Left lung (tissue), 10 donors: ENCODE measurements around the gene SIN3B. TPM values are rescaled to one million over a fixed set of nuclear protein-coding genes. Genes with fewer than 3 reads are reported as not detected.
A peak's percentile ranks its signal among the peaks of the same experiment; 100 is the strongest.

Source experiments
- ATAC-seq: fragments of 200-7000 bp; cut with Tn5 transposase; one replicate; pipeline ENCODE4 v1.9.1; 2020; ENCODE audit warnings: moderate library complexity
- DNase-seq, 4 donors: peaks; one replicate each; pipeline ENCODE4 v3.0.0-alpha.2; 2013 to 2020
- H3K27ac ChIP-seq, 2 donors: fragments of 200-600 bp; sonication (generic) in 1 of 2; one replicate each; pipeline versions ENCODE4 v1.5.0 to v1.8.0; 2020 to 2021
- H3K27me3 ChIP-seq, 2 donors: fragments of 200-600 bp; sonication (generic) in 1 of 2; one replicate each; pipeline versions ENCODE4 v1.5.0 to v1.8.0; 2020 to 2021
- H3K36me3 ChIP-seq, 2 donors: fragments of 200-600 bp; sonication (generic) in 1 of 2; one replicate each; pipeline versions ENCODE4 v1.5.0 to v1.8.0; 2020 to 2021
- H3K4me1 ChIP-seq, 2 donors: fragments of 200-600 bp; one replicate each; pipeline ENCODE4 v1.8.0; 2021
- H3K4me3 ChIP-seq, 2 donors: fragments of 200-600 bp; sonication (generic) in 1 of 2; one replicate each; pipeline versions ENCODE4 v1.5.0 to v1.8.0; 2020 to 2021; ENCODE audit warnings: mild to moderate bottlenecking in 1 of 2
- H3K9me3 ChIP-seq, 2 donors: fragments of 200-600 bp; sonication (generic) in 1 of 2; one replicate each; pipeline versions ENCODE4 v1.5.0 to v1.8.0; 2020 to 2021
- intact Hi-C, 2 donors: fragments of 100-400 bp; cut with DNase I; formaldehyde crosslinking; loops; one replicate each; pipeline versions ENCODE4 v1.11.2 to v1.14.2; 2022
- polyA plus RNA-seq, 6 donors: library from polyadenylated mRNA; unstranded; fragments of 120-200 nt; gene quantifications; one replicate each; pipeline ENCODE4 v1.2.1, GENCODE V29; 2013; ENCODE audit not compliant: insufficient read length in 6 of 6
- total RNA-seq, 2 donors: library from RNA; stranded (reverse); fragmentation: NEBNext Ultra II Directional; extraction: Animal tissue kit (Norgen Biotek cat#: 25700); gene quantifications; one replicate each; pipeline ENCODE4 v1.2.1, GENCODE V29; 2021
- TF ChIP-seq, protein P1 (sequence below), 2 donors: fragments of 200-600 bp; sonication (generic) in 1 of 2; IDR thresholded peaks; one replicate each; pipeline versions ENCODE4 v1.5.0 to v1.8.0; 2021; ENCODE audit warnings: antibody characterized with exemption in 2 of 2
- donor health status: DM: no; HTN: yes; CAD: no.
- donor health status: DM: no; HTN: no; CAD: no.

The SIN3B gene
- total and polyA plus RNA-seq, 8 donors: 46.3 to 91.1 (median 69.5) TPM

DNA sequence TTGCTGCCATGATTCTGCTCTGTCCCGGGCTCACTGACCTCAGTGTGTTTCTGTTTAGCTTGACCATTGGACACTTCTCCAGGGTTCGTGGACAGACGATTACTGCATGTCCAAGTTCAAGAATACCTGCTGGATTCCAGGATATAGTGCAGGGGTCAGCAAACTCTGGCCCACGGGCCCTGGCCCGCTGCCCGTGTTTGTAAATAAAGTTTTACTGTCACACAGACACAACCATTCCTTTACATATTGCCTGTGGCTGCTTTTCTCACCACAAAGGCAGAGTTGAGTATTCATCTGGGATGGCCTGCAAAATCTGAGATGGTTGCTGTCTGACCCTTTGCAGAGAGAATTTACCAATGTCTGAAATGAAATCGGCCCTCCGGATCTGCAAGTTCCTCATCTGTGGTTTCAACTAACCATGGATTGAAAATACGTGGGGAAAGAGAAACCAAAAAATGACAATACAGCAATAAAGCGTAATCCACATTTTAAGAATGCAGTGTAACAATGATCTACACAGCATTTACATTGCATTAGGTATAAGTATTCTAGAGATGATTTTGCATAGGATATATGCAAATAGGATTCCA is 33.7 kb downstream of the SIN3B start:
- Histone ChIP-seq H3K36me3 (peaks cover 0 to 67% of the 10 kb centered on the region in 2 donors), H3K4me3 (no peak overlapping the region), H3K4me1 (peaks cover 0 to 10% of the 10 kb centered on the region in 2 donors), H3K27me3 (no peaks in the 10 kb centered on the region), H3K27ac (no peak overlapping the region), H3K9me3 (no peaks in the 10 kb centered on the region)
- TF ChIP-seq, protein P1, sequence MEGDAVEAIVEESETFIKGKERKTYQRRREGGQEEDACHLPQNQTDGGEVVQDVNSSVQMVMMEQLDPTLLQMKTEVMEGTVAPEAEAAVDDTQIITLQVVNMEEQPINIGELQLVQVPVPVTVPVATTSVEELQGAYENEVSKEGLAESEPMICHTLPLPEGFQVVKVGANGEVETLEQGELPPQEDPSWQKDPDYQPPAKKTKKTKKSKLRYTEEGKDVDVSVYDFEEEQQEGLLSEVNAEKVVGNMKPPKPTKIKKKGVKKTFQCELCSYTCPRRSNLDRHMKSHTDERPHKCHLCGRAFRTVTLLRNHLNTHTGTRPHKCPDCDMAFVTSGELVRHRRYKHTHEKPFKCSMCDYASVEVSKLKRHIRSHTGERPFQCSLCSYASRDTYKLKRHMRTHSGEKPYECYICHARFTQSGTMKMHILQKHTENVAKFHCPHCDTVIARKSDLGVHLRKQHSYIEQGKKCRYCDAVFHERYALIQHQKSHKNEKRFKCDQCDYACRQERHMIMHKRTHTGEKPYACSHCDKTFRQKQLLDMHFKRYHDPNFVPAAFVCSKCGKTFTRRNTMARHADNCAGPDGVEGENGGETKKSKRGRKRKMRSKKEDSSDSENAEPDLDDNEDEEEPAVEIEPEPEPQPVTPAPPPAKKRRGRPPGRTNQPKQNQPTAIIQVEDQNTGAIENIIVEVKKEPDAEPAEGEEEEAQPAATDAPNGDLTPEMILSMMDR (IDR thresholded peaks at IDR 0.05): no peak
- no peak for ATAC-seq
- intact Hi-C loops: no loop called here
- DNase-seq: peak in 1 of 4 donors; percentile 47

DNA sequence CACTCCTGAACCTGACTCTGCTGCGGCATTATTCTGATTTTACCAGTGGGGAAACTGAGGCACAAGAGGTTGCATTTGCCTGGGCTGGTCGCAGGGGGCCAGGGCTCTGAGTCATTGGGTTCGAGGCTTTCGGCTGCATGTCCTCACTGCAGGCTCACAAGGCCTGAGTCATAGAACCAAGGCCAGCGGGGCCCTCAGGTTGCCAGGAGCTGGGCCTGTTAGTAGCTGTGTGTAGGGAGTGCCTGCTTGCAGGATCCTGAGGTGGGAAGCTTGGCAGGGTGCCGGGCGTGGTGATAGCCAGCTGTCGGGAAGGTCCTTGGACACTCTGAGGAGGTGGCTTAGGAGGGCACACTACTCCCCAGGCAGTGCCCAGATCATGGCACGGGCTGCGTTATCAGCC is 38.0 kb downstream of the SIN3B start:
- peaks cover 0 to 10% of the 10 kb centered on the region in 2 donors for H3K4me1 ChIP-seq
- no peak overlapping the region for H3K4me3 ChIP-seq
- TF ChIP-seq, protein P1 (IDR thresholded peaks at IDR 0.05): no peak
- peaks cover 0 to 100% of the 10 kb centered on the region in 2 donors for H3K36me3 ChIP-seq
- H3K27ac ChIP-seq: no peak overlapping the region
- intact Hi-C loops: no loop called here
- H3K9me3 ChIP-seq: no peaks in the 10 kb centered on the region
- ATAC-seq (no peak), DNase-seq (peak in 1 of 4 donors; percentile 57)
- no peaks in the 10 kb centered on the region for H3K27me3 ChIP-seq

DNA sequence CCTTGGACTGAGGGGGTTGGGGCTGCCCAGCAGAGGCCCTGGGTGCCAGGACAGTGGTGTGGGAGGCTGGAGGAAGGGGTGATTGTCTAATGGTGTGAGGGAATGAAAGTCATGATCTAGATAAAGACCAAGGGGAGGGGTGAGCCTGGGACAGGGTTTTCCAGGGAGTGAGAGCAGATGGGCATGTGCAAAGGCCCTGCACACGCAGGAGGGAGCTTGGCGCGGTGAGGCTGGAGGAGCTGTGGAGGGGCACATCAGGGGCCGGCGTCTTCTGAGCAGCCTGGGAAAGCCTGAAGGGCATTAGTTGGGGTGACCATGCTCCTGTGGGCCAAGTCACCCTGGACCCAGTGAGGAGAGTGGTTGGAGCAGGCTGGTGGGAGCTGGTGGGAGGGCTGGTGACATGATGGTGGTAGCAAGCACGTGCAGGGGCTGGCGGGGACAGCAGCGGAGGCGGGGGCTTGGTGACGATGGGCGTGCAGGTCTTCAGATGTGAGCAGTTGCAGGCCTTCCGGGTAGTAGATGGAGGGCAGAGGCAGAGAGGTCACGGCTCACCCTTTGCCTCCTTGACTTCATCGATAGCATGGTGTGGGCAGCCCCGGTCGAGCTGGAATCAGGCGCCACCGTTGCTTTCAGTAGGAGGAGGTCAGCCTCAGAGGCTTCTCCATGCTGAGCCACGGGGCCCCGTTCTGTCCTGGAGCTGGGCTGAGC is 39.4 kb downstream of the SIN3B start:
- DNase-seq (peak in 1 of 4 donors; percentile 60), ATAC-seq (no peak)
- Histone ChIP-seq H3K27me3 (no peaks in the 10 kb centered on the region), H3K4me3 (no peak overlapping the region), H3K27ac (no peak overlapping the region), H3K9me3 (no peaks in the 10 kb centered on the region), H3K36me3 (peaks cover 0 to 100% of the 10 kb centered on the region in 2 donors), H3K4me1 (peaks cover 0 to 2% of the 10 kb centered on the region in 2 donors)
- intact Hi-C loops: no loop called here
- TF ChIP-seq, protein P1 (IDR thresholded peaks at IDR 0.05): no peak

- H3K36me3 ChIP-seq: peaks cover 0 to 95% of the 10 kb centered on the region in 2 donors
- intact Hi-C loops: no loop called here
- TF ChIP-seq, protein P1 (IDR thresholded peaks at IDR 0.05): no peak
Measured at GRCh38 chr19:16869331-16869972, 40.3 kb downstream of the SIN3B start.

DNA sequence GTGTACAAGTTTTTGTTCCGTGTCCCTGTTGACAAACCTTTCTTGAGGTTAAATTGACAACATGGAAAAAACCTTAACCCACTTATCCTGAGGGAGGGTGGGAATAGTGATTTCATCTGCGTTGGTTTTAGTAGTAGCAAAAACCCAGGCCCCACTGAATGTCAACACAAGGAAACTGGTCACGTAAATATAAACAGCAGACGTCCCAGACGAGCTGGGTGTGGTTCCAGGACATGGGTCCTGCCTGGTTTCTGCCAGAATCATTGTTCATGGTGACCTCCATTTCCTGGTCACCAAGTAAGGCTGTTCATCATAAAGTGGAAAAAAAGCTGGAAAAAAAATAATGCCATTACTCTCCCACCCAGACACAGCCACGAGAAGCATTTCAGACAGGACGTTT is 42.7 kb downstream of the SIN3B start:
- Histone ChIP-seq H3K27ac (peak overlapping the region; percentile 59 to 70), H3K4me1 (peaks cover 0 to 10% of the 10 kb centered on the region in 2 donors), H3K9me3 (no peaks in the 10 kb centered on the region), H3K27me3 (no peaks in the 10 kb centered on the region), H3K4me3 (no peak overlapping the region), H3K36me3 (peaks cover 0 to 82% of the 10 kb centered on the region in 2 donors)
- intact Hi-C loops: no loop called here
- DNase-seq: peak in 2 of 4 donors; percentile 2 to 26
- TF ChIP-seq, protein P1 (IDR thresholded peaks at IDR 0.05): no peak
- ATAC-seq: peak; percentile 24

More at GRCh38 chr19:16869331-16869972, 40.3 kb downstream of the SIN3B start:
- no peak overlapping the region for H3K4me3 ChIP-seq
- no peak overlapping the region for H3K27ac ChIP-seq
- no peaks in the 10 kb centered on the region for H3K27me3 ChIP-seq
- H3K9me3 ChIP-seq: no peaks in the 10 kb centered on the region
- H3K4me1 ChIP-seq: no peaks in the 10 kb centered on the region
- ATAC-seq (no peak), DNase-seq (peak in 1 of 4 donors; percentile 57)
